GM04504 (cell line): Measurements from ENCODE around the gene HOXA7.
A peak's percentile ranks its signal among the peaks of the same experiment; 100 is the strongest.

Source experiments
- DNase-seq: peaks from one replicate; pipeline ENCODE4 v3.0.0-alpha.2; 2012; ENCODE audit warnings: low read depth

The HOXA7 gene

DNA sequence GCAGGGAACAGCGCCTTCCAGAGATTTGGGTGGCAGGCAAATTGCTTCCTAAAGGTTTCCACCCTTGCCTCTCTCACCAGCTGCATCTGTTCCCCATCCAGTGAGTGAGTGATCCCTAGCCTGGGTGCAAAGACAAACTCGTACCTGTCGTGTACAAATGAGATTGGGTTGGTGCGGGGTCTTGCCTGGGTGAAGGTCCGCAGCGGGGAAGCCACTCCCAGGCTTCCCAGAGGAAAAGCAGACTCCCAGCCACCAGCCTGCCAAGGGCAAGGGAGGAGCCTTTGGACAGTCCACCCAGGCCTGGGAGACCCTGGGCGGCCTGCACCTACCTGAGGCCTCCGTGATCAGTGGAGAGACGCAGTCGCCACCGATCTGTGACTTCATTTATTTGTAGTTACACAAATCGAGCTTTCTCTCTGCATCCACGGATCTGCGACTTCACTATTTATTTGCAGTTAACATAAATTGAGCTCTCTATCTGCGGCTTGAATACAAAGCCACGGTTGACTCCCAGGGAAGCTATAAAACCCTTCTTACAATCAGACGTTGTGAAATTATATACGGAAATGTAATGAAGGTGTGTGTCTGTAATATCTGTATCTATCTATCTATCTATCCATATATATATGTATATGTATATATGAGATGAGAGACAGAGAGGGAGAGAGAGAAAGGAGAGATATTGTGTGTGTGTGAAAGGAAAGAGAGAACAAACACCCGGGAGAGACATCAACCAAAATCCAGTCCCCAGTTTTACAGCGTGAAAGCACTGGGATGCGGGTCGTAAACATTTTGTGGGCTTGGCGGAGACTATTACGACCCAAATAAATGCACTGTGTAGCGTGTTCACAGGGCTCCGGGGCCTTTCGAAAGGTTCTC is 3.0 kb upstream of the HOXA7 start:
- DNase-seq: no peak

DNA sequence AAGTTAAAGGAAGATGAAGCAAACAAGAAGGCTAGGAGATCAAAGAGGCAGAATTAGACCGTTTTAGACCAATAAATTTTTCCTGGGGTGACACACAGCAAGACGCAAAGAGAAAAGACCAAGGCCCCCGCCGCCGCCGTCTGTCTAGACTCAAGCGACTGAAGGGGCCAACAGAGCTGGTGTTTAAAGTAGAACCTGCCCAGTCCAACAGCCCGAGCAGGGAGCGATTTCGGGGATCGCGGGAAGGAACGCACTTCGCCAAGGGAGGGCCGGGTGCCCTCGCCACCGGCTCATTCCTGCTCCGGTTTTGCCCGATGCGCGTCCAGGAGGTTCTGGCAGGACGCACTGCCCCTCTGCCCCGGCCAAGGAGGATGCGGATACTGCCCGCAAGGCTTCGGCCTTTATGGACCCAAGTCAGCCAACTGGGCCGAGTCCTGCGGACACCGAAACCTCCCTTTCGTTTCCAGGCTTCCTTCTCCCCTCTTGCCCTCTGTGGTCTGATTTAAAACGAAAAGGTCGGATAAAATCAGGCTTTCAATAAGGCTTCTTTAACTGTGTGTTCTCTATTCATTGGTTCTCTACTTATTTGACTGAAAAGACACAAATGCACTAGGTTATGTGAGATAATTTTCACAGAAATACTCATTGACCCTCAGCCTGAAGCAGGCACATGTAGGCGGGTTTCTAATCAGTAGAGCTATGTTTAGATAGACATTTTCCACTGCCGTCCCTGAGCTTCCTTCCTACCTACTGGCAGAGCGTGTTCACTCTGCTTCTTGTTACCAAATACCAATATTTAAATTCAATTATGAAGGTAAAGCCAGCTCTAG is 2.2 kb upstream of the HOXA7 start:
- DNase-seq: no peak

DNA sequence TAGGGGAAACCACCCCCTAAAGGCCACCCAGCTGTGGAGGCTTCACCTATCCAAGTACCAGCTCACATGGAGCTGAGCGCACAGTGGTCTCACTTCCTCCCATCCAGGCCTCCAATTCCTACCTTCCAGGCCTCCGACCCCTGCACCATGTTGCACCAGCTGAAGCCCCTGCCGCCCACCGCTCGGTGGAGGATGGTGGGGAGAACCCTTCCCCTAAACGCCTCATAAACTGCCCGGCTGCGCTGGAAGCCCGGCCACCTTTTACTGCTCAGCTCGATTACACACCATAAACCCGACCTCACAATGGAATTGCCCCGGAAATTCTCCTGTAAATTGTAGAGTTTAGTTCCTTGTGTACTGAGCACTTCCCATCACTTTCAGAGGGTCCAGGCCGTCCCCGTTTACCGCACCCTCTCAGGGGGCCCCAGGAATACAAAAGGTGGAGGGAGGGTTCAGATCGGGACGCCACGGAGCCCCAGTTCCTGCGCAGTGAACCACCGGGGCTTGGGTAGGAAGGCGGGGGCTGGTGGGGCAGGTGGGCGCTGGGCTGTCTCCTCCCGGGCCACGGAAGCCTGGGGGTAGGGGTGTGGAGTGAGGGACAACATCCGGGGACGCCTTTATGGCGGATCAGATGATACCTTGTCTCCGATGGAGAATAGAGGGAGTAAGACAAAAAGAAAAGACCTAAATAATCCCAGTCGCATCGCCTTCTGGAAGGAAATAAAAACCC is 1.4 kb upstream of the HOXA7 start:
- DNase-seq: no peak

DNA sequence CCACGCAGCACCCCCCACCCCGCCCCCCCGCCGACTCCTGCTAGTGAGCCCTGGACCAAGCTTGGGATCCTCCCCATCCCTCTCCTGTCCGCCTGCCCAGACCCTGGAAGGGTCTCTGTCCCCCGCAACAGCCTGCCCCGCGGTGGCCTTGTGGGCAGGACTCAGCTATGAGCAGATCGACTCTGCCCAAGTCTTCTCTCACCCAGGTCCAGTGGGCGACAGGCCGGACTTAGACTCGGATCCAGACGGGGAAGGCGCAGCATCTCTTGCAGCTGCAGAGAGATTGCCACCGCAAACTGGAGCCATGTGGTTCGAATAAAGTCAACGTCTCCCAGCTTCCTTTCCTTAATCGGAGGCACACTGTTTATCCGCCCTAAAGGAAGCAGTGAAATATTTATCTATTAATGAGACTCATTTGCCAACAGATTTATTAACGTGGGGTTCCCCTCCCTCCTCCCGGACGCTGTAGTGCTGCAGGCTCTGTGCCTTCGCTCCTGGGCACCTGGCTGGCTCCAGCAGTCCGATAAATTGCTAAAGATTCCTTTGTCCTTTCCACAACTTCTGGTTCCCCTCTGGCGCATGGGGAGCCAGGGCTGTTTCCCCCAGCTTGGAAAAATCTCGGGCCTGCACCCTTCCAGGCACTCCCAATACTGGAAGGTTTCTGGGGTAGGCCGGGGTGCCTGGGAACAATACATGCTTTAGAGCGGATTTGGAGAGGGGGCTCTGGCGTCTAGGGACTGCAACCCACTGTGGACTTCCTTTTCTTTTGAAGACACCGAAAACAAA is 634 bp upstream of the HOXA7 start:
- no peak for DNase-seq

DNA sequence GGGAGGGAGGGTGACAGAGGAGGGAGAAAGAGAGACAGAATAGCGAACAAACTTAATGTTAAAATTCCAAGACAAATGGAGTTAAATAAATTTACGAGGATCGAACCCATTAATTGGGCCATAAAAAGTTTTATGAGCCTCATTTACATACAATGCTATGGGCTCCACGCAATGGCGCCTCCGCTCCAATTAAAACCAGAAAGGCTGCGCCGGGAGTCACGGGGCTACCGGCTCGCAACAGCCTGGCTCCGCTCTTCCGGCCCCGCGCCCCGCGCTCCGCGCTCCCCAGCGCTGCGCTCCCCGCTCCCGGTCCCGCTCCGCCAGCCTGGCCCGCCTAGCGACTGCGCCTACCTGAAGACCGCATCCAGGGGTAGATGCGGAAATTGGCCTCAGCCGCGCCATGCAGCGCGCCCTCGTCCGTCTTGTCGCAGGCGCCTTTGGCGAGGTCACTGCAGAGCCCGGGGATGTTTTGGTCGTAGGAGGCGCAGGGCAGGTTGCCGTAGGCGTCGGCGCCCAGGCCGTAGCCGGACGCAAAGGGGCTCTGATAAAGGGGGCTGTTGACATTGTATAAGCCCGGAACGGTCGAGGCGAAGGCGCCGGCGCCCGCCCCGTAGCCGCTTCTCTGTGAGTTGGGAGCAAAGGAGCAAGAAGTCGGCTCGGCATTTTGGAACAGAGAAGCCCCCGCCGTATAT is 513 bp downstream of the HOXA7 start:
- peak; percentile 18 for DNase-seq

DNA sequence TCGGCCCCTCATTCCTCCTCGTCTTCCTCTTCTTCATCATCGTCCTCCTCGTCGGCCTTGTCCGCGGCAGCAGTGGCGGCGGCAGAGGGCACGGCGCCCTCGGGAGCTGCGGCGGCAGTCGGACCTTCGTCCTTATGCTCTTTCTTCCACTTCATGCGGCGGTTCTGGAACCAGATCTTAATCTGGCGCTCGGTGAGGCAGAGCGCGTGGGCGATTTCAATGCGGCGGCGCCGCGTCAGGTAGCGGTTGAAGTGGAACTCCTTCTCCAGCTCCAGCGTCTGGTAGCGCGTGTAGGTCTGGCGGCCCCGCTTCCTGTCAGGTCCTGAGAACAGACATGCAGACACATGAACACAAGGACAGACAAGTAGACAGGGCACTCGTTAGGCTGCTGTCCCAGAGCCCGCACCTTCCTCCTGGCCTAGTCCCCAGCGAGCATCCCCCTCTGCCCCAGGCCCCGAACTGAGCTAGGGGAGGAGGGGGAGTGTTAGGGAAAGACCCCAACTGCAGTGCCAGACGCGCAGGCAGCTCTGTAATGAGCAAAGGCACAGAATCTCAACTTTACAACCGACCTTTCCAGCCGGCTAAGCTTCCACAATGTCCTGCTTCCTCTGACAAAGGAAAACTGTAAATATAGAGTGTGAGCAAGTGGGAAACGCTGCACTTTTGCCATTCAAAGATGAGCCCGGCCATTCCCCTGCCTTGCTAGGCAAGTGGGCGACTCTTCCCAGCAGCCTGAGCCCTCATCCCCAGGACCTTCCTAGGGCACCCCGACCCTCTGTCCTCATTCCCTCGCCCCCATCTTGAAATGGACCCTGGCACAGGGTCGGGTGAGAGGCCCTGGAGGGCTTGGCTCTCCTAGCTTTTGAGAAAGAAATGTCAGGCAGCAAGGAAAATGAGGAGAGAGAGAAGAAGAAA is 1.3 kb downstream of the HOXA7 start:
- DNase-seq: no peak

DNA sequence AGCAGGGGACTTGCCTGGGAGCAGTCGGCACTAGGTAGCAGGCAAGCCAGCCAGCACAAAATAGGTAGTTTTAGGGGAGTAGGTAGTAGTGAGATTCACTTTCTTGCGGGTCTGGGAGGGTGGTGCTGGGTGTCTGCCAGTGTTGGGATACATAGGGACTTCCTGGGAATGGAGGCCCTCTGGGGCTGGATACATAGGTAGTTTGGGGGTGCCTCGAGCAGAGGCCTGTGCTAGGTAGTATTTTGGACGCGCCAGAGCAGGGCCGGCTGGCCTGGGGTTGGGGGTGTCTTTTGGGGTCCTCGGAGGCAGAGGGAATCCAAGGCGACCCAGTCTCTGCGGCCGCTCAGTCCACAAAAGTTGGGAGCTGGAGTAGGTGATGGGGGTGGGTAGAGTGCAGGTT is 2.1 kb downstream of the HOXA7 start:
- DNase-seq: no peak

DNA sequence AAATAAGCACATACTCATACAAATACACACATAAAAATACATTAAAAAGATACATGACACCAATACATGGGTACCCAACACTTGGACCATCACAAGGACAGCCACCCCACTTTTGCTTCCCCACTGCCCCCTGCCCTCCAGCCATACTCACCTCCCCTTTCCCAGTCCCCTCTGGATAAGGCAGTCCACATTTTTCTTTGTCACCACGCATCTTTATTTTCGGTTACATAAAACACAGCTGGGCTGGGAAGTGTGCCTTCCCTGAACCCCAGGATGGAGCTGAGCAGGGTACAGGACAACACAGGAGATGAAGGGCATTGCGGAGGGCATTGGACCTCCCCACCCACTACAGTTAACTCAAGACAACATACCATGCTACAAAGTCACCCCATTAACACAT is 2.9 kb downstream of the HOXA7 start:
- DNase-seq: no peak

DNA sequence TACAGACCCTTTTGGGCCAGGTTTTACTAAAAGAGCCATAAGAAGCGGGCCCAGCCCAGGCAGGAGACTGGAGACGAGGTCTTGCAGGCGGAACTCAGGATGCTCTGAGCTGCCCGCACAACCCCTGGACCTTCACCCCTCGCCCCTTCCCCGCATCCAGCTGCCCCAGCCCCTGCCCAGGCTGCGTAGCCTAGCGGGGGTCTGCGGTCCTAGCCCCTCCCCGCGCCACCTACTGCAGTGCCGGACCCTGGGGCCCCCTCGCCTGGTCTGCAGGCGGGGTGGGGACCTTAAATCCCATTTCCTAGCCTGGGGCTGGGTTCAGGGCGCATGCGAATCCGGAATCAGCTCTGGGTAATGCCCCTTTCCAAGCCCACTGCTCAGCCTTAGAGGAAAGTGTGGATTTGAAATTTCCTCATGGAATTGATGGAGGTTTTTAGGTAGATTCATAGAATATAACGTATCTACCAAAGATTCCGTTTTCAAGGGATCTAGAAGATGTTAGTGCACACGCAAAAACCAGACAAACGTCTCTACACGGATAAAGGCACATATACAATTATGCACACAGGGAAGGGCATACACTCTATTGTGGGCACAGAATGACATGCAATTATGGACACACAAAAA is 3.5 kb downstream of the HOXA7 start:
- DNase-seq: no peak

DNA sequence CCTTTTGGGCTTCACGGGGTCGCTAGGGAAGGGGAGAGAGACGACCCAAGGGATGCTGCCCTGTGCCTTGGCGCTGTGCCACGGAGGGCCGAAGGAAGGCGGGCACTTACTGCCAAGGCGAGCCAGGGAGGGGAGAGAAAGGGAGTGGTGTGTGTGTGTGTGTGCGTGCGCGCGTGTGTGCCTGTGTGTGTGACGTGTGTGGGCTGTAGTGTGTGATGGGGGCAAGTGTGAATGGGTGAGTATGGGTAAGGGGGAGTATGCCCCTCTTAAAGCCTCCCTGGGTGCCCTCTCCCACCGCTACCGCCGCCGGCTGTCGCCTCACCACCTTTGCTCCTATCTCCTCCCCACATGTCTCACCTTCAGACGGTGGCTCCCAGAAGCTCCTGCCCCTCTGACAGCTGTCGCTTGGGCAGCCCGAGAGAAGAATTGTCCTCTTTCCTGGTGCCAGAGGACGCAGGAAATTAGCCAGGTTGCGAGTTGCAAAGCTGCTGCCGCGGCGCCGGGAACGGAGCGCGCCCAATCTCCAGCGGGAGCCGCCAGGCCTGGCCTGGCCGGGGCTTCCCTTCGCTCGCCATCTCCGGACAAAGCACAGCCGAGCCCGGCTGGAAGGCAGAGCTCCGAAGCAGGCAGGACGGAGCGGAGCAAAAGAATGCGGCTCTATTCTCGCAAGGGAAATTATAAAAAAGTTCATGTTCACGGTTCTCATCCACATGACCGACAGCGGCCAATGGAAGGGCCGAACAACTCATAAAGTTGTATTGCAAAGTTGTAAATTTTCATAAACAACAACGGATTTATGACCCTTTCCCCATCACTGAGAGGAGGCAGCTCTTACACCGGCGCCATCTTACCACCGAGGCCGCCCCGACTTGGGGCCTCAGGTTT is 4.3 kb downstream of the HOXA7 start, which contains the start of gene HOXA3:
Gene HOXA3, minus strand, starts transcription at position 653 of the 885 bp plus-strand sequence. CDS start 41,943 bp downstream, outside the sequence.
- DNase-seq: peak; percentile 66

DNA sequence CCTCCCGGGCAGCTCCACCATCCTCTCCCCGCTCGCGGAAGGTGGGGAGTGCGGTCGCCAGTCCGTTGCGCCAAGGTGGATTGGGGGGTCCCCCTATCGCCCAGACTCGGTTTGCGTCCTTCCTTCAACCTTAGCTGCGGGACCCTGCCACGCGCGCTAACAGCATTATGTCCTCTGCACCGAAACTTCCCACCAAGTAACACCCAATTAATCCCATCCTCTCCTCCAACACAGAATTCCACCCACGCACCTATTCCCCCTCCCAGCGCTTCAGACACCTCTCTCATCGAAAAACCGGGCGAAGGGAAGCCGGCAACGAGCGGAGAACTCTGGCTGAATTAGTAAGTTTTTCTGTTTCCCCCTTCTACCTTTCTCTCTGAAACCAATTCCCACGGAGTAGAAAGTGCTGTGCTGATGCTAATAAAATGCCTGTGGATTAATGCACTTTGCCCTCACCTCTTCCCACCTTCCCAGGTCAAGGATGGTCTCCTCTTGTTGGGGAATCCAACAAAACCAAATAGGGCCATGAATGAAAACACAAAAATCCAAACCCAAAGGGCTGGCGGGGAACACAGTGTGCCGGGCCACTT is 5.0 kb downstream of the HOXA7 start:
- DNase-seq: no peak

DNA sequence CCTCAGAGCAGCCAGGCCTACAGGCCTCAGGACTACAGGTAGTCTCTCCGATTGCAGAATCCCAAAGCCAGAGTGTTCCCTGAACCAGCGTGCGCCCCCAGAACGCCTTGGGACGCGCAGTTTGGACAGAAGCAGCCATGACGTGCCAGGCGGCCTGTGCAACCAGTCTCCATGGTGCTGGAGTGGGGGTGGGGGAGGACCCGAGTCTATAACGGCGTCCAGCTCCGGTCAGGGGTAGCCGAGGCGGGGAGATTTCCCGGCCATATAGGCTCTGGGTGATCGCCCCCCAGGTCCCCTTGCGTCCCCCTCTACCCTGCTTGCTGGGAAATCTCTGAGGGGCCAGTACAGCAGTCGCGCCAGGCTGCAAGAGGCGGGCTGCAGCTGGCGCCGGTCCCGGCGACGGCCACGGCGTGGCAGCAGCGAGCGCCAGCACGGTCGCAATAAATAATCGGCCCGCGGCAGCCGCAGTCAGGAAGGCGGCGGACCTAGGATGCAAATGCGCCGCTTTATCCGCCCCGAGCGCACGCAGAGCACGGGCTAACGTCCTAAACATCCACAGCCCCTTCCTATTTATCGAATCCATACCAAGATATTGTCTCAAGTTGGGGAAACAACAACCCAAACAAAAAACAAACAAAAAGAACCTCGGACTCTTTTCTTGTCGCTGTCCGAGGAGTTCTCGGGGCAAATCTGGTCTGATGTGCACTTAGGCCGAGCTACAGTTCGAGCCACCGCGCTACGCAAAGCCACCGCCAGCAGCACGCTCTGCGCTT is 5.7 kb downstream of the HOXA7 start:
- DNase-seq: no peak

DNA sequence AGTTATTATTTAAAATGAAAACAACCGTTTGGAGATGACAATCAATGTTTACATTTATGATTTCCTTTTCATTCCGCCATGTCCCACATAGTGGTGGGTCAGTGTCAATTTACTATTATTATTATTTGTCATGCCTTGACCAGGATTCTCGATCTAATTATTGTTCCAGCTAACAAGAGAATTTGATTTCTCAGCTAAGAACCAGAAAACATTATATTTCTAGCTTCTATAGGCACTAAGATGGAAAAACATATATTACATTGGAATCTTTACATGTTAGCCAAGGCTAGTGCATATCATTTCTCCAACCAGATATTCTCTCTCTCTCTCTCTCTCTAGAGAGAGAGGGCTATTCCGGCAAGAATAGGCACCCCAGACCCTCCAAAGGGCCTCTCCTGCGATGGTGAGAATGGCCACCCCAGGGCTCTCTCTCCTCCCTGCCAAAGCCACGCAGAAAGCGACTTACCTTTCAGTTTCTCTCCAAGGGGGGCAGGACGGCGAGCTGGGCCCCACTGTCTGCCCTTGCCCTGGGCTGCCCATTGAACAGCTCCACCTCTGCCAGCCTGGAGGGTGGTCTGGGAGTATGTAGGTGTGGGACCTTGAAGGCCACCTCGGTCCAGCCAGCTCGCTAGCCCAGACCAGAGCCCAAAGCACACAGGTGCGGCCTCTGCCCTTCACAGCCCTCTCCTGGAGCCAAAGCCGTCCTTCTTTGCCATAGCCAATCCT is 6.5 kb downstream of the HOXA7 start:
- no peak for DNase-seq

DNA sequence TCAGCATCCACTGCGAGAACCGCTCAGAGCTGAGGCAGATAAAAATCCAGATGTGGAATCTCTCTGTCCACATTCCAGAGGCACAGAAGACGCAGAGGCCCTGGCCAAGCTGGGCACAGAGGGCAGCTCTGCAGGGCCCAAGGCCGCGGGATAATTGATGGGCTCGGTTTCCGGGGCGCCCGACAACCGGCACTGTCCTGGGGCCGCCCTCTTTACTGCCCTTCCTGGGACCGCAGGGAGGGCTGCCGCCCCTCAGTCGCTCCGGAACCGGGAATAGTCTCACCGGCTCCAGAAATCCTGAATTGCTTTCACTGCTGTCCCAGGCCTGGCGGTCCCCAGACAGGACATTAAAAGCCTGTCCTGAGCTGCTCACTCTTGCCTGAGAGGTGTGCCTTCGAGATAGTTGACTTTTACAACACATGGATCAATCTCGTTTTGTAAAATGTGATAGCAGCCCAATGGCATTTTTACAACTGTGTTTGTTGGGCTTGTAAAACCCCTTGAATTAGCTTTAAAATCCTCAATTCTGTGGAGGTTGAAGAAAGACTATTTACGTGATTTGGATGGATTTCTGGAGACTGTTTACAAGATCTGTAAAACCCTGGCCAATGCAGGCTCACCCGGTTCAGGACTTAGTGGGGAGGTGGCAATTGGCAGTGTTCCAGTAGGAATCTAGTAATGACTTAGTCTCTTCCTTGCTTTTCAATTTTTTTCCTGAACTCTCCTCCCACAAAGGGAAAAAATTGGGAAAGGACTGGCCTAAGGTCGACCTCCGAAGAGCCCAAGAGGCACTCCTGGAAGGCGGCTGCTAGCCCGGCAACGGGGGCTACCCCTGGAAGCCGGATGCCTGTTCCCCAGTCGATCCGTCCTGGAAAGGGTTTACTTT is 7.5 kb downstream of the HOXA7 start:
- no peak for DNase-seq

DNA sequence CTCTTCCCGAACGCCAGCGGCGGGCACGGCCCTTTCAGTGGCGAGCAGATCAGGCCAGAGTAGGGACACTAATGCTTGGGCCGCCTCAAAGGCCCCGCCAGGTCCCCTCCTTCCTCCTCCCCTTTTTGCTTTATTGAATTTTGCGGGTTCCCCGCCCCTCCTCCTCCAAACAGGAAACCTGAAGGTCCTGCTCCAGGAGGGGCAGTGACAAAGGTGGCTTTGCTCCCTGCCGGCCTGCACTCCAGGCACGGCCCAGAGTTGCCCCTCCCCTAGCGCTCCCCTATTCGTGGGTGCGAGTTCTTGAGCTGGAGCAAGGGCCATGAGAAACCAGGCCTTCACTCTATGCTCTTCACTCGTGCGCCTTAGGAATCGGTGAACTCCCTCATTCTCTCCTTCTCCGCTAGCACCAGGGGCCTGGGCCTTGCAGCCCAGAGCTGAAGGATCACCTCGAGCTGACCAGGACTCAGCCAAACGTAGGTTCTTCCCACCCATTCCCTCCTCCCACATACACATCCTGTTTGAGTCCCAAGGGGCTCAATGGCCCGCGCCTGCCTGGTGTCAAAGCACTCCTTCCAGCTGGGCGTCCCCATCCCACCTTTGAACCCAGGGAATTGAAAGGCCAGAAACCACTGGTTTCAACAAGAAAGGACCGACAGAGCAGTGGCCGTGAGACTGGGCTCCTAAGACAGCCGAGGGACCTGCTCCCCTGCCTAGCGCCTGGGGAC is 8.3 kb downstream of the HOXA7 start:
- DNase-seq: no peak
